Activated CD8-positive, alpha-beta memory T cell treated with anti-CD3 and anti-CD28 coated beads for 36 hours (primary cell): Measurements from ENCODE around the gene SPNS3. TPM values are rescaled to one million over a fixed set of nuclear protein-coding genes. Genes with fewer than 3 reads are reported as not detected.

ENCODE experiments used
- CTCF ChIA-PET: fragments of 350-600 bp; sonication (Branson Sonifier 250); formaldehyde crosslinking; loops from one replicate; lab custom pipeline; 2021; ENCODE audit warnings: antibody characterized with exemption; lab: Charles Lee
- POLR2A ChIA-PET: fragments of 350-600 bp; sonication (Branson Sonifier 250); formaldehyde crosslinking; loops from one replicate; lab custom pipeline; 2021; ENCODE audit warnings: antibody characterized with exemption; lab: Charles Lee
- total RNA-seq, 2 experiments: library from RNA; stranded (reverse); gene quantifications; one replicate each; pipeline ENCODE4 v1.2.3, GENCODE V29; 2021

The SPNS3 gene
- total RNA-seq, 2 experiments from 2014 or later, result 17.8 to 20.5 TPM

GRCh38 chr17:4449736-4450135 lies 16.0 kb downstream of the SPNS3 start:
- ChIA-PET POLR2A (no interaction called here), CTCF (no interaction called here)

- ChIA-PET POLR2A (no interaction called here), CTCF (interaction anchor here (0.7 kb wide), 1 partner anchor 64 kb away, joined by 3 read pairs; no protein-coding TSS in a partner anchor)
Measured at GRCh38 chr17:4450710-4451316, 17.1 kb downstream of the SPNS3 start.

- ChIA-PET POLR2A (no interaction called here), CTCF (no interaction called here)
Measured at GRCh38 chr17:4453812-4454591, 20.3 kb downstream of the SPNS3 start.

GRCh38 chr17:4460661-4461060 lies 26.9 kb downstream of the SPNS3 start:
- CTCF ChIA-PET, result no interaction called here
- POLR2A ChIA-PET, result no interaction called here

GRCh38 chr17:4463818-4464476 lies 30.2 kb downstream of the SPNS3 start:
- POLR2A ChIA-PET, result no interaction called here
- CTCF ChIA-PET, result interaction anchor here (0.6 kb wide), 1 partner anchor 41 kb away, joined by 4 read pairs; no protein-coding TSS in a partner anchor

- ChIA-PET POLR2A (no interaction called here), CTCF (no interaction called here)
Measured at GRCh38 chr17:4465786-4466185, 32.0 kb downstream of the SPNS3 start.

GRCh38 chr17:4467287-4467686 lies 33.5 kb downstream of the SPNS3 start:
- POLR2A ChIA-PET, result no interaction called here
- CTCF ChIA-PET, result no interaction called here

- ChIA-PET POLR2A (interaction anchor here (0.7 kb wide), 1 partner anchor 310 kb away, joined by 6 read pairs; no protein-coding TSS in a partner anchor), CTCF (interaction anchor here (0.6 to 0.7 kb wide), 2 partner anchors 365 to 377 kb away, joined by 3 to 4 read pairs; no protein-coding TSS in a partner anchor)
Measured at GRCh38 chr17:4469552-4469951, 35.8 kb downstream of the SPNS3 start.

GRCh38 chr17:4472286-4472685 lies 38.5 kb downstream of the SPNS3 start:
- POLR2A ChIA-PET, result no interaction called here
- CTCF ChIA-PET, result no interaction called here

GRCh38 chr17:4474093-4474492 lies 40.4 kb downstream of the SPNS3 start:
- POLR2A ChIA-PET, result no interaction called here
- CTCF ChIA-PET, result no interaction called here

GRCh38 chr17:4475001-4475400 lies 41.3 kb downstream of the SPNS3 start:
- ChIA-PET CTCF (no interaction called here), POLR2A (no interaction called here)

GRCh38 chr17:4475463-4475862 lies 41.7 kb downstream of the SPNS3 start:
- ChIA-PET CTCF (no interaction called here), POLR2A (no interaction called here)

GRCh38 chr17:4476017-4476416 lies 42.3 kb downstream of the SPNS3 start:
- ChIA-PET CTCF (interaction anchor here (1.1 kb wide), 1 partner anchor 8 kb away, joined by 3 read pairs; no protein-coding TSS in a partner anchor), POLR2A (no interaction called here)

GRCh38 chr17:4476511-4477070 lies 42.9 kb downstream of the SPNS3 start:
- POLR2A ChIA-PET, result no interaction called here
- CTCF ChIA-PET, result interaction anchor here (1.1 kb wide), 1 partner anchor 8 kb away, joined by 3 read pairs; no protein-coding TSS in a partner anchor

- ChIA-PET CTCF (no interaction called here), POLR2A (no interaction called here)
Measured at GRCh38 chr17:4477255-4477791, 43.6 kb downstream of the SPNS3 start.

- POLR2A ChIA-PET, result interaction anchor here (0.7 kb wide), 1 partner anchor 42 kb away, joined by 3 read pairs; no protein-coding TSS in a partner anchor
- CTCF ChIA-PET, result no interaction called here
Measured at GRCh38 chr17:4478318-4478830, 44.6 kb downstream of the SPNS3 start.

- ChIA-PET POLR2A (no interaction called here), CTCF (no interaction called here)
Measured at GRCh38 chr17:4479340-4479981, 45.7 kb downstream of the SPNS3 start.

- POLR2A ChIA-PET, result no interaction called here
- CTCF ChIA-PET, result interaction anchor here (0.5 kb wide), 1 partner anchor 188 kb away, joined by 3 read pairs; no protein-coding TSS in a partner anchor
Measured at GRCh38 chr17:4479982-4480751, 46.4 kb downstream of the SPNS3 start.
